A673 (cell line): ENCODE results near the gene ZNF827.

ENCODE experiments used
- EZH2 ChIP-seq: fragments of 200-600 bp; sonication (generic); IDR thresholded peaks from 2 replicates; pipeline ENCODE4 v1.6.1; 2017; ENCODE audit warnings: borderline replicate concordance, low read depth, mild to moderate bottlenecking, mixed read lengths, antibody characterized with exemption, low read length; ENCODE audit not compliant: poor library complexity, severe bottlenecking
- TF ChIP-seq, protein P1 (sequence below): fragments of 300-800, 200-600 bp; sonication (generic); conservative IDR thresholded peaks from 2 replicates; pipeline ENCODE4 v1.5.1; 2017; ENCODE audit warnings: low read depth, mild to moderate bottlenecking, antibody characterized with exemption, low read length, moderate library complexity, mixed read lengths

DNA sequence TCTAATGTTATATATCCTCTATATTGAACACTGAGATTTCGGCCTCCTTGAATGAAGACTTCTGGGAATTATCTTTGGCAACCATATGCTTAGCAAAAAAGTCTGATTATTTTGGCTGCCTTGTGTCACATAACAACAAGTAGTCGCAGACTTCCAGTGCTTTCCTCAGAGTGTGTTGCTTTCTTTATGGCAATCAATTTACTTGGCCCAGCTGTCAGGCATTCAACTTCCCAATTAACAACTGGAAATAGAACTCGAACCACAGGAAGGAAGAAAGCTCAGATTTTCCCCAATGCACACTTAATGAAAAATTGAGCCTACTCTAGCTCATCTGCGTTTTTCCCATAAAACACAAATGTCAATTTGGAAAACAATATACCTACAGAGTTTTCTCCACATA, 71.6 kb downstream of the ZNF827 start:
- TF ChIP-seq EZH2 = no peak
- TF ChIP-seq, protein P1, sequence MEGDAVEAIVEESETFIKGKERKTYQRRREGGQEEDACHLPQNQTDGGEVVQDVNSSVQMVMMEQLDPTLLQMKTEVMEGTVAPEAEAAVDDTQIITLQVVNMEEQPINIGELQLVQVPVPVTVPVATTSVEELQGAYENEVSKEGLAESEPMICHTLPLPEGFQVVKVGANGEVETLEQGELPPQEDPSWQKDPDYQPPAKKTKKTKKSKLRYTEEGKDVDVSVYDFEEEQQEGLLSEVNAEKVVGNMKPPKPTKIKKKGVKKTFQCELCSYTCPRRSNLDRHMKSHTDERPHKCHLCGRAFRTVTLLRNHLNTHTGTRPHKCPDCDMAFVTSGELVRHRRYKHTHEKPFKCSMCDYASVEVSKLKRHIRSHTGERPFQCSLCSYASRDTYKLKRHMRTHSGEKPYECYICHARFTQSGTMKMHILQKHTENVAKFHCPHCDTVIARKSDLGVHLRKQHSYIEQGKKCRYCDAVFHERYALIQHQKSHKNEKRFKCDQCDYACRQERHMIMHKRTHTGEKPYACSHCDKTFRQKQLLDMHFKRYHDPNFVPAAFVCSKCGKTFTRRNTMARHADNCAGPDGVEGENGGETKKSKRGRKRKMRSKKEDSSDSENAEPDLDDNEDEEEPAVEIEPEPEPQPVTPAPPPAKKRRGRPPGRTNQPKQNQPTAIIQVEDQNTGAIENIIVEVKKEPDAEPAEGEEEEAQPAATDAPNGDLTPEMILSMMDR = no peak
